SK-N-SH (cell line): ENCODE measurements around the gene GOLGA8H. TPM values are rescaled to one million over a fixed set of nuclear protein-coding genes. Genes with fewer than 3 reads are reported as not detected.
"Not testable (repeated sequence)": the region's sequence is repeated elsewhere in the genome, so short reads cannot be mapped to it uniquely, and the experiment has no call there.

Experiments
- CTCF ChIA-PET: fragments of 300-600, 350-600 bp; formaldehyde crosslinking; extraction: SDS; loops from one replicate; lab custom pipeline; 2021; lab: Yijun Ruan, JAX
- POLR2A ChIA-PET: fragments of 350-600 bp; sonication (Branson Sonifier 250); formaldehyde crosslinking; extraction: SDS; loops from one replicate; lab custom pipeline; 2020; ENCODE audit warnings: antibody characterized with exemption, inconsistent platforms; lab: Yijun Ruan, JAX
- DNase-seq: peaks from one replicate; pipeline ENCODE4 v3.0.0; 2012
- H2AFZ ChIP-seq: fragments of 200-600 bp; sonication (generic); 2 replicates; pipeline ENCODE4 v1.8.1; 2016; ENCODE audit warnings: antibody characterized with exemption, mild to moderate bottlenecking, low read depth
- H3F3A ChIP-seq: fragments of 200-600 bp; sonication (generic); replicated peaks from 2 replicates; pipeline ENCODE3; 2016; ENCODE audit warnings: antibody characterized with exemption, mild to moderate bottlenecking; ENCODE audit not compliant: insufficient read depth
- H3K27ac ChIP-seq, 2 experiments: fragments of 200-500 bp in 1 of 2; fragments of 200-600 bp in 1 of 2; sonication (Bioruptor generic) in 1 of 2; sonication (generic), shearing (Covaris generic) in 1 of 2; 2 replicates each; pipeline versions ENCODE4 v1.5.1 to v1.6.1; 2014 to 2016; ENCODE audit warnings: low read depth in 2 of 2, inconsistent platforms in 1 of 2, low read length in 1 of 2, mild to moderate bottlenecking in 1 of 2, mixed read lengths in 1 of 2
- H3K27me3 ChIP-seq: fragments of 200-600 bp; sonication (generic), shearing (Covaris generic); 2 replicates; pipeline ENCODE4 v1.6.1; 2016; ENCODE audit warnings: mixed run types; ENCODE audit not compliant: insufficient read depth
- H3K36me3 ChIP-seq, 2 experiments: fragments of 200-500 bp in 1 of 2; fragments of 200-600 bp in 1 of 2; sonication (Bioruptor generic) in 1 of 2; sonication (generic) in 1 of 2; replicated peaks in 1 of 2; 2 replicates each; pipeline versions ENCODE3 to v1.5.1; 2014 to 2016; ENCODE audit warnings: low read length in 1 of 2, mild to moderate bottlenecking in 1 of 2; ENCODE audit not compliant: insufficient read depth in 2 of 2, control insufficient read depth in 1 of 2
- H3K4me1 ChIP-seq, 2 experiments: fragments of 200-500 bp in 1 of 2; fragments of 200-600 bp in 1 of 2; sonication (Bioruptor generic) in 1 of 2; sonication (generic), shearing (Covaris generic) in 1 of 2; 2 replicates each; pipeline versions ENCODE4 v1.5.1 to v1.6.1; 2014 to 2016; ENCODE audit warnings: low read depth in 1 of 2, low read length in 1 of 2, mixed run types in 1 of 2; ENCODE audit not compliant: insufficient read depth in 2 of 2, control insufficient read depth in 1 of 2
- H3K4me2 ChIP-seq: fragments of 200-600 bp; sonication (generic), shearing (Covaris generic); 2 replicates; pipeline ENCODE4 v1.6.1; 2017; ENCODE audit warnings: mixed run types
- H3K4me3 ChIP-seq, 2 experiments: fragments of 200-500 bp in 1 of 2; fragments of 200-600 bp in 1 of 2; sonication (Bioruptor generic) in 1 of 2; sonication (generic), shearing (Covaris generic) in 1 of 2; 2 replicates each; pipeline versions ENCODE4 v1.5.1 to v1.8.1; 2014 to 2016; ENCODE audit warnings: low read depth in 2 of 2, inconsistent platforms in 1 of 2, low read length in 1 of 2, mild to moderate bottlenecking in 1 of 2, mixed read lengths in 1 of 2, moderate library complexity in 1 of 2
- H3K79me2 ChIP-seq: fragments of 200-600 bp; sonication (generic); 2 replicates; pipeline ENCODE4 v1.8.1; 2017; ENCODE audit warnings: mild to moderate bottlenecking; ENCODE audit not compliant: insufficient read depth
- H3K9ac ChIP-seq: fragments of 200-600 bp; sonication (generic); 2 replicates; pipeline ENCODE4 v1.6.1; 2017; ENCODE audit warnings: mixed run types
- H3K9me2 ChIP-seq: fragments of 200-600 bp; sonication (generic); 2 replicates; pipeline ENCODE4 v1.6.1; 2017; ENCODE audit warnings: mixed run types
- H3K9me3 ChIP-seq: fragments of 200-600 bp; sonication (generic); 2 replicates; pipeline ENCODE4 v1.6.1; 2017; ENCODE audit warnings: mixed run types, mild to moderate bottlenecking, moderate library complexity
- H4K20me1 ChIP-seq: fragments of 200-600 bp; sonication (generic); 2 replicates; pipeline ENCODE4 v1.6.1; 2017; ENCODE audit warnings: mild to moderate bottlenecking, mixed run types; ENCODE audit not compliant: insufficient read depth
- WGBS: methylation state at CpG from one replicate; pipeline ENCODE4 v1.1.6; 2017; ENCODE audit warnings: low lambda C conversion rate; 5-methylcytosine and 5-hydroxymethylcytosine counted together
- polyA plus RNA-seq, 3 experiments: library from polyadenylated mRNA; depleted of rRNA; stranded (reverse); fragments of >200 nt; gene quantifications; 2 replicates each; pipeline ENCODE4 v1.2.3, GENCODE V29; 2012
- TF ChIP-seq, protein P1 (sequence below): fragments of 200-600 bp; sonication (generic); IDR thresholded peaks from 2 replicates; pipeline ENCODE4 v1.6.1; 2017; ENCODE audit warnings: antibody characterized with exemption, mild to moderate bottlenecking, moderate library complexity

GOLGA8H gene, protein sequence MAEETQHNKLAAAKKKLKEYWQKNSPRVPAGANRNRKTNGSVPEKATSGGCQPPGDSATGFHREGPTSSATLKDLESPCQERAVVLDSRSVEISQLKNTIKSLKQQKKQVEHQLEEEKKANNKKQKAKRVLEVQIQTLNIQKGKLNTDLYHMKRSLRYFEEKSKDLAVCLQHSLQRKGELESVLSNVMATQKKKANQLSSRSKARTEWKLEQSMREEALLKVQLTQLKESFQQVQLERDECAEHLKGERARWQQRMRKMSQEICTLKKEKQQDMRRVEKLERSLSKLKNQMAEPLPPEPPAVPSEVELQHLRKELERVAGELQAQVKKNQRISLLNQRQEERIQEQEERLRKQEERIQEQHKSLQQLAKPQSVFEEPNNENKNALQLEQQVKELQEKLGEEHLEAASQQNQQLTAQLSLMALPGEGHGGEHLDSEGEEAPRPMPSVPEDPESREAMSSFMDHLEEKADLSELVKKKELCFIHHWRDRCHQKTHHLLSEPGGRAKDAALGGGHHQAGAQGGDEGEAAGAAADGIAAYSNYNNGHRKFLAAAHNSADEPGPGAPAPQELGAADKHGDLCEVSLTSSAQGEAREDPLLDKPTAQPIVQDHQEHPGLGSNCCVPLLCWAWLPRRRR
- polyA plus RNA-seq (2012; rRNA removed), result 0.86 and 0.89 TPM in 2 replicates
- polyA plus RNA-seq (2012; cell fraction: cytosol; rRNA removed), result 0.52 and 0.54 TPM in 2 replicates
- 2.8 and 3.3 TPM in 2 replicates for polyA plus RNA-seq (2012; cell fraction: nucleus; rRNA removed)

DNA sequence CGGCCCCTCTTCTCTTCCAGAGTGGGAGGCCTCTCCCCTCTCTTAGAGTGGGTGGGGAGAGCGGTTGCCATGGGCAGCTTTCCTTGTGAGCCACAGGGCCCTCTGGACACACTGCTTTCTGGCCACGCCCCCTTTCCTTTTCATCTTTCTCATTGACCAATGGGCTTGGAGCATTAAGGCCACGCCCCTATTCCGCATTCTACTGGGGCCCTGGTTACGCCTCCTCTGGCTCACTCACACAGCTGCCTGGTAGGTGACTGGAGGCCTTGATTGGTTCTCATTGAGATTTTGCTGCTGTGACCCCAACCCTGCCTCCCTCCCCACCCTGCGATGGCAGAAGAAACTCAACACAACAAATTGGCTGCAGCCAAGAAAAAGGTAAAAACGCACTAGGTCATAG is at the start of gene GOLGA8H:
Gene GOLGA8H, plus strand, starts transcription at position 233 of the 400 bp plus-strand sequence. Its CDS starts 98 bp downstream, at position 331.
- H3F3A ChIP-seq, H3K79me2 ChIP-seq, H4K20me1 ChIP-seq, H3K4me2 ChIP-seq, H3K27me3 ChIP-seq, H3K27ac ChIP-seq, H3K9me3 ChIP-seq, H3K36me3 ChIP-seq, DNase-seq, H2AFZ ChIP-seq, H3K9me2 ChIP-seq, CTCF ChIA-PET, H3K4me3 ChIP-seq, H3K4me1 ChIP-seq, POLR2A ChIA-PET, H3K9ac ChIP-seq: not testable (repeated sequence)
- WGBS, result 97% methylated on average over 7 of the region's 8 CpGs

DNA sequence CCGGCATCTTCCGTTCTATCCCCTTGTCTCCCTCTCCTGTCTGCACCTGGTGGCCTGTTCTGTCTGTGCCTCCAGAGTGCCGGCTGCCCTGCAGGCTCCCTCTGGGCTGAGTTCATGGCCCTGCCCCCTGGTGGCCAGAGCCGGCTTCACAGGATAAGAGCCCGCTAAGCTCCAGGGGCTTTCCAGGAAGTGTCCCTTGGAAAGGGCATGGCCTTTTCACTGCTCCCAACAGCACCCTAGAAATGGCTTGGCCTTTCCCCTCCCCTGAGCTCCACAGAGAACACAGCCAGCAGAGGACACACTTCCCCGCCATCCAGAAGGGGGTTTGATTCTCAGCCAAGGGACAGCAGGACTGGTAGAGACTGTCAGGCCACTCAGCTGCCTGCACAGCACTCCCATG is 36.9 kb upstream of the GOLGA8H start:
- H3K4me2 ChIP-seq, DNase-seq, H3K27ac ChIP-seq, H4K20me1 ChIP-seq, H3K4me1 ChIP-seq, H2AFZ ChIP-seq, H3K9me3 ChIP-seq, H3K9ac ChIP-seq, H3F3A ChIP-seq, H3K27me3 ChIP-seq, H3K36me3 ChIP-seq, POLR2A ChIA-PET, CTCF ChIA-PET, H3K9me2 ChIP-seq, H3K4me3 ChIP-seq, H3K79me2 ChIP-seq: not testable (repeated sequence)
- WGBS, result 8% methylated on average over 3 of the region's 6 CpGs
- TF ChIP-seq, protein P1, sequence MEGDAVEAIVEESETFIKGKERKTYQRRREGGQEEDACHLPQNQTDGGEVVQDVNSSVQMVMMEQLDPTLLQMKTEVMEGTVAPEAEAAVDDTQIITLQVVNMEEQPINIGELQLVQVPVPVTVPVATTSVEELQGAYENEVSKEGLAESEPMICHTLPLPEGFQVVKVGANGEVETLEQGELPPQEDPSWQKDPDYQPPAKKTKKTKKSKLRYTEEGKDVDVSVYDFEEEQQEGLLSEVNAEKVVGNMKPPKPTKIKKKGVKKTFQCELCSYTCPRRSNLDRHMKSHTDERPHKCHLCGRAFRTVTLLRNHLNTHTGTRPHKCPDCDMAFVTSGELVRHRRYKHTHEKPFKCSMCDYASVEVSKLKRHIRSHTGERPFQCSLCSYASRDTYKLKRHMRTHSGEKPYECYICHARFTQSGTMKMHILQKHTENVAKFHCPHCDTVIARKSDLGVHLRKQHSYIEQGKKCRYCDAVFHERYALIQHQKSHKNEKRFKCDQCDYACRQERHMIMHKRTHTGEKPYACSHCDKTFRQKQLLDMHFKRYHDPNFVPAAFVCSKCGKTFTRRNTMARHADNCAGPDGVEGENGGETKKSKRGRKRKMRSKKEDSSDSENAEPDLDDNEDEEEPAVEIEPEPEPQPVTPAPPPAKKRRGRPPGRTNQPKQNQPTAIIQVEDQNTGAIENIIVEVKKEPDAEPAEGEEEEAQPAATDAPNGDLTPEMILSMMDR, result peak; percentile 61

DNA sequence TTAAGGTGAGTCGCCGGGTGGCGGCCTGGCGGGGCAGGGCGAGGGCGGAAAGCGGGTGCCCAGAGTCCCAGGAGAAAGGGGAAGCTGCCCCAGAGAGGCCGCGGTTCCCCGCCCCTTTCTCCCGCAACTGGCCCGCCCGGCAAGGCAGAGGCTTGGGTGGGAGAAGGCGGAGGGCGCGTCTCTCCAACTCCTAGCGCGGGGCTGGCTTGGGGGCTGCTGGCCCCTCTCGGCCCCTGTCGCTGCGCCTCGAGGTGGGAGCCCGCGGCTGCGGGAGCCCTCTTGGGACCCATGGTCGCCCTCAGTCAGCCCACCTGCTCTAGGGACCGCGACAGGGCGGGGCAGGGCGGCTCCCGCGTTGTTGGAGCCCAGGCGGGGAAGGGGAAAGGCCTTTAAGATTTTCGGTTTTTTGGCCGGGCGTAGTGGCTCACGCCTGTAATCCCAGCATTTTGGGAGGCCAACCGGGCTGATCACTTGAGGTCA is 30.8 kb upstream of the GOLGA8H start:
- H3K36me3 ChIP-seq, H3K27me3 ChIP-seq, H4K20me1 ChIP-seq, POLR2A ChIA-PET, H3F3A ChIP-seq, H3K9me3 ChIP-seq, H3K4me2 ChIP-seq, H3K9me2 ChIP-seq, H3K27ac ChIP-seq, CTCF ChIA-PET, H2AFZ ChIP-seq, H3K79me2 ChIP-seq, H3K9ac ChIP-seq, DNase-seq, H3K4me1 ChIP-seq: not testable (repeated sequence)
- WGBS, result no CpG with 5 or more reads among the region's 38 CpGs
- H3K4me3 ChIP-seq, result peak overlapping the region in 1 of 2 experiments; percentile 43; a peak in 3 of 4 replicates

DNA sequence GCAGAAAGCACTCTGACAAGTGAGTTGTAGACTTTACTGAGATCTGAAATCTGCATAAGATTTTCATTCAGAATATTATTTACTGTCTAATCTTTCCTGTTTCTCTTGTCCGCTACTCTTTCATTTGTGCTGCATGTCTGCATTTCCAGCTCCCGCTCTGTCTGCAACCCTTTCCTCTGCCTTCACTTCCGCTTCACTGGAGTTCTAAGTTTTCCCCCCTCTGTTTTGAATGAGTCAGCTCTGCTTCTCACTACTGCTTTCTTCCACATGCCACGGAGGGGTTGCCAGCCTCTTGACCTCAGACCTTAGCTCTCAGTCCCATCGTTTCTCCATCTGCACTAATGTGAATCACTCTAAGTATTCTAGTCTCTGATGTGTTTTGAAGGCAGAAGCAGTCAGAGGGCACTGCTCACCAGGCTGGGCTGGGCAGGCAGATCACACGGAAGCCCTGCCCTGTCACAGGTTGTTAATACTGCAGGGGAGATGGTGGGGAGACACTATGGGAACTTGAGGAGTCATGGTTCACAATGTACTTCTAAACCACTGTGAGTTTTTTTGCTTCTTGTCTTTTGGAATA is 24.3 kb upstream of the GOLGA8H start:
- DNase-seq, POLR2A ChIA-PET, CTCF ChIA-PET, H3K9me3 ChIP-seq, H2AFZ ChIP-seq, H3K79me2 ChIP-seq, H3K27me3 ChIP-seq, H3K4me2 ChIP-seq, H3K9ac ChIP-seq, H3K36me3 ChIP-seq, H3K27ac ChIP-seq, H3K4me1 ChIP-seq, H3K4me3 ChIP-seq, H4K20me1 ChIP-seq, H3F3A ChIP-seq, H3K9me2 ChIP-seq: not testable (repeated sequence)
- no CpG with 5 or more reads among the region's 6 CpGs for WGBS

DNA sequence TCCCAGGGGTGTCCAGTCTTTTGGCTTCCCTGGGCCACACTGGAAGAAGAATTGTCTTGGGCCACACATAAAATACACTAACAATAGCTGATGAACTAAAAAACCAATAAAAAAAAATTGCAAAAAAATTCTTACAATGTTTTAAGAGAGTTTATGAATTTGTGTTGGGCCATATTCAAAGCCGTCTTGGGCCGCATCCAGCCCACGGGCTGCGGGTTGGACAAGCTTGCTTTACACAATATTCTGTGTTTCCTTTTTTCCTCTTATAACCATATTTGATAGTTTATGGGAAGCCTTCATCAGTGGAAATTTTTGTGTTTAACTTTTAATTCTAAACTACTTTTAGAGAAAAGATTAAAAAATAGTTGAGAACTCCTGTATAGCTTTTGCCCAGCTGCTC is 23.1 kb upstream of the GOLGA8H start:
- WGBS, result no CpG with 5 or more reads among the region's 4 CpGs
- H3K4me2 ChIP-seq, H3K9ac ChIP-seq: not testable (repeated sequence)

More for the DNA sequence above, 23.1 kb upstream of the GOLGA8H start:
- H3K9me2 ChIP-seq, H3K27me3 ChIP-seq, CTCF ChIA-PET, H4K20me1 ChIP-seq, H3K9me3 ChIP-seq, H3K4me3 ChIP-seq, H3K4me1 ChIP-seq, POLR2A ChIA-PET, H3K36me3 ChIP-seq, H3K27ac ChIP-seq, H3F3A ChIP-seq, H2AFZ ChIP-seq, DNase-seq, H3K79me2 ChIP-seq: not testable (repeated sequence)
